Renal cortex interstitium (tissue), 15 donors: ENCODE data around the gene STARD8. TPM values are rescaled to one million over a fixed set of nuclear protein-coding genes. Genes with fewer than 3 reads are reported as not detected.
"Not testable (repeated sequence)": the region's sequence is repeated elsewhere in the genome, so short reads cannot be mapped to it uniquely, and the experiment has no call there.

ENCODE experiments used
- DNase-seq, 11 donors: peaks; one replicate each; pipeline ENCODE4 v3.0.0-alpha.2; 2013; ENCODE audit warnings: low read depth in 9 of 11, low spot score in 4 of 11; ENCODE audit errors: extremely low read depth in 1 of 11
- long read RNA-seq, 16 experiments: transcript quantifications; one replicate each; lab custom pipeline, GENCODE V29; 2026
- polyA plus RNA-seq, 3 donors: library from polyadenylated mRNA; unstranded; fragments of 120-200 nt; gene quantifications; one replicate each; pipeline ENCODE4 v1.2.1, GENCODE V29; 2013; ENCODE audit not compliant: insufficient read length in 3 of 3

Gene STARD8, protein sequence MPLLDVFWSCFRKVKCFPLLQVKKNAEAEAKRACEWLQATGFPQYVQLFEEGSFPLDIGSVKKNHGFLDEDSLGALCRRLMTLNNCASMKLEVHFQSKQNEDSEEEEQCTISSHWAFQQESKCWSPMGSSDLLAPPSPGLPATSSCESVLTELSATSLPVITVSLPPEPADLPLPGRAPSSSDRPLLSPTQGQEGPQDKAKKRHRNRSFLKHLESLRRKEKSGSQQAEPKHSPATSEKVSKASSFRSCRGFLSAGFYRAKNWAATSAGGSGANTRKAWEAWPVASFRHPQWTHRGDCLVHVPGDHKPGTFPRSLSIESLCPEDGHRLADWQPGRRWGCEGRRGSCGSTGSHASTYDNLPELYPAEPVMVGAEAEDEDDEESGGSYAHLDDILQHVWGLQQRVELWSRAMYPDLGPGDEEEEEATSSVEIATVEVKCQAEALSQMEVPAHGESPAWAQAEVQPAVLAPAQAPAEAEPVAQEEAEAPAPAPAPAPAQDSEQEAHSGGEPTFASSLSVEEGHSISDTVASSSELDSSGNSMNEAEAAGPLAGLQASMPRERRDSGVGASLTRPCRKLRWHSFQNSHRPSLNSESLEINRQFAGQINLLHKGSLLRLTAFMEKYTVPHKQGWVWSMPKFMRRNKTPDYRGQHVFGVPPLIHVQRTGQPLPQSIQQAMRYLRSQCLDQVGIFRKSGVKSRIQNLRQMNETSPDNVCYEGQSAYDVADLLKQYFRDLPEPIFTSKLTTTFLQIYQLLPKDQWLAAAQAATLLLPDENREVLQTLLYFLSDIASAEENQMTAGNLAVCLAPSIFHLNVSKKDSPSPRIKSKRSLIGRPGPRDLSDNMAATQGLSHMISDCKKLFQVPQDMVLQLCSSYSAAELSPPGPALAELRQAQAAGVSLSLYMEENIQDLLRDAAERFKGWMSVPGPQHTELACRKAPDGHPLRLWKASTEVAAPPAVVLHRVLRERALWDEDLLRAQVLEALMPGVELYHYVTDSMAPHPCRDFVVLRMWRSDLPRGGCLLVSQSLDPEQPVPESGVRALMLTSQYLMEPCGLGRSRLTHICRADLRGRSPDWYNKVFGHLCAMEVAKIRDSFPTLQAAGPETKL
- 10 to 100 TPM; 17.1 to 21.3 (median 21.0) TPM for polyA plus RNA-seq
- long read RNA-seq, donor 1, result 0 reads
- long read RNA-seq, donor 2, result 0 reads
- long read RNA-seq, donor 3, result 0 reads
- long read RNA-seq, donor 4, full-length matches to known transcripts, result 1 of 1 reads
- long read RNA-seq, donor 4, partial matches to known transcripts, result 0 of 1 reads
- long read RNA-seq, donor 4, other reads (novel, unspliced or antisense), result 0 of 1 reads
- long read RNA-seq, donor 5, full-length matches to known transcripts, result 4 of 4 reads
- long read RNA-seq, donor 5, partial matches to known transcripts, result 0 of 4 reads
- long read RNA-seq, donor 5, other reads (novel, unspliced or antisense), result 0 of 4 reads
- long read RNA-seq, donor 6, result 0 reads
- long read RNA-seq, donor 7, full-length matches to known transcripts, result 1 of 1 reads
- long read RNA-seq, donor 7, partial matches to known transcripts, result 0 of 1 reads
- long read RNA-seq, donor 7, other reads (novel, unspliced or antisense), result 0 of 1 reads
- long read RNA-seq, donor 8, full-length matches to known transcripts, result 2 of 13 reads
- long read RNA-seq, donor 8, partial matches to known transcripts, result 11 of 13 reads
- long read RNA-seq, donor 8, other reads (novel, unspliced or antisense), result 0 of 13 reads
- long read RNA-seq, donor 9, full-length matches to known transcripts, result 2 of 2 reads
- long read RNA-seq, donor 9, partial matches to known transcripts, result 0 of 2 reads
- long read RNA-seq, donor 9, other reads (novel, unspliced or antisense), result 0 of 2 reads
- long read RNA-seq, donor 10, result 0 reads
- long read RNA-seq, donor 11, result 0 reads
- long read RNA-seq, donor 12, result 0 reads
- long read RNA-seq, donor 13, full-length matches to known transcripts, result 3 of 3 reads
- long read RNA-seq, donor 13, partial matches to known transcripts, result 0 of 3 reads
- long read RNA-seq, donor 13, other reads (novel, unspliced or antisense), result 0 of 3 reads
- long read RNA-seq, donor 14, result 0 reads
- long read RNA-seq, donor 15, full-length matches to known transcripts, result 1 of 1 reads
- long read RNA-seq, donor 15, partial matches to known transcripts, result 0 of 1 reads
- long read RNA-seq, donor 15, other reads (novel, unspliced or antisense), result 0 of 1 reads
- long read RNA-seq, donor 16, full-length matches to known transcripts, result 3 of 13 reads
- long read RNA-seq, donor 16, partial matches to known transcripts, result 10 of 13 reads
- long read RNA-seq, donor 16, other reads (novel, unspliced or antisense), result 0 of 13 reads

DNA sequence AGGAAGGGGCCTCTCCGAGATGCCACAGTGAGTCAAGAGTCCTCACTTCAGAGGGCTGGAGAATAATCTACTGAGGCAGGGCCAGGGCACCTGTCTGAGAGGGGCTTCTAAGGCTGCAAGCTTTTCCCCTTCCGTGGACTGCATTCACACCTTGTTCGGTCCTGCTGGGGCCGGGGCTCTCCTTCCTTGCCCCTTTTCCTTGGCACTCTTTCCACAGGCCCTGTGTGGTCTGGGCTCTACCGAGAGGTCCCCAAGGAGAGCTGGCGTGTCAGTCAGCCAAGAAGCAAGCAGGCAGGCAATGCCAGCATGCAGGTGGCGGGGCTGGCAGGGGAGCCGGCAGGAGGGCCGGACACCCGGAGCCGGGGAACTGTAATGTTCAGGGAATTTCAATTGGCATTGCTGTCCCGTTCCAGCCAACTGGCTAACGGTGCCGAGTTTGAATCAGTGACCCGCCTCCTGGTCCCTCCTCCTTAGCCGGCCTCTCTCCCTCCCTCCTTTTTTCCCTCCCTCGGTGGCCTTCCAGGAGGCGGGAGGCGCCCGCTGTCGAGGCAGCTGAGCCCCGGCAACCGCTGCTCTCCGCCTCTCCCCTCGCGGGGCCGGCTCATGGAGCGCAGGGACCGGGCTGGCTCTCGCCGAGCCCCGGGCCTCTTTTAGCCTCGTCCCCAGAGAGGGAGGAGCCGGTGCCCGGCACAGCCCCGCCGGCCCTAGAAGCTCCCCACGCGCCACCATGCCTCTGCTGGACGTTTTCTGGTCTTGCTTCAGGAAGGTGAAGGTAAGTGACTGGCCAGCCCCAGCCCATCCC is at the start of gene STARD8:
Gene STARD8 (plus strand): TSS at position 511 of the 802 bp plus-strand sequence. CDS start 217 bp downstream, at position 728.
- peak in 3 of 11 donors; percentile 31 to 53 (median 38) for DNase-seq

DNA sequence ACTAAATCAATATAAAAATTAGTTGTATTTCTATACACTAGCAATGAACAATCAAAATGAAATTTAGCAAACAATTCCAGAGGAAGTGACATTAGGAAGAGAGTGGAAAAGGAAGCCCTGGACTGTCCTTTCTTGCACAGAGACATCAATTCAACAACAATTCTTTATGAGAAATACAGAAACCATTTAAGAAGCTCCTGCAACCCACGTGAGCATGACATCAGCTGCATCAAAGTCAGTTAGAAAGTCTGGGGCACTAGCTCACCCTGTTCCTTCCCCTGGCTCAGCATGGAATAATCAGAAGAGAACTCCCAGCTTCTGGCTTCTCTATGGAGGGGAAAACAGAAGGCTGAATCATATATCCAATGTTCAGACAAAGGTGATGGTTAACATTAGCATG is 48.6 kb upstream of the STARD8 start:
- DNase-seq, result no peak

DNA sequence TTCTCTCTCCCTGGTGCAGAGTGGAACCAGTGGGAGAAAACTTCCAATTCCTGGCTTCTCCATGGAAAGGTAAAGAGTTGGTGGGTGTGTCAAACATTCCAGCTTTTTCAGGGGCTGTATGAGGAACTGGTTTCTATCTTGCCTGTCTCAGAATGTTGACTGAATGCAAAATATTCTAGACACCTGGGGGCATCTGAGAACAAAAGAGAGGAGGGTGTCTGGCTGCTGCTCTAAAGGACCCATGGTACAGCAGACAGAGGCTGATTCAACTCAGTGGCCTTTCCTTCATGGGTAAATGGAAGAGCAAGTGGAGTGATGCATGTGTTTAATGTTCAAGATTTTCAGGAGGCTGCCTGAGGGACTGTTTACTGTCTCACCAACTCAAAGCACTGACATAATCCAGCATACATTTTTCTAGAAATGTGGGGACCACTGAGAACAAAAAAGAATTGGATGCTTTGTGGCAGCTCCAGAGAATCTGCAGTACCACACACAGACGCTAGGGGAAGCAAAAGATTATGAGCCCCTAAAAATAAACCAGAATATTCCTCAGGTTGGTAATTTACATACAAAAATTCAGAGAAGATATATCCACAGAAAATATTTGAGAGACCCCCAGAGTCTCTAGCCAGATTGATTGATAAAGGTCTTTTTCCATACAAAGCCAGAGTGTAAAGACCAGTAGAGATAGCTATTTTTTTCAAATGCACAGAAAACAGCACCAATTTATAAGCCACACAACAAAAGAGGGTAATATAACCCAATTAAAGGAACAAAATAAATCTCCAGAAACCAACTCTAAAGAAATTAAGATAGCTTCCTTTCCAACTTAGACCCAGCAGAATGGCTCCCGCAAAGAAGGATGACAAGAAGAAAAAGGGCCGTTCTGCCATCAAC is 48.0 kb upstream of the STARD8 start:
- DNase-seq, result no peak

DNA sequence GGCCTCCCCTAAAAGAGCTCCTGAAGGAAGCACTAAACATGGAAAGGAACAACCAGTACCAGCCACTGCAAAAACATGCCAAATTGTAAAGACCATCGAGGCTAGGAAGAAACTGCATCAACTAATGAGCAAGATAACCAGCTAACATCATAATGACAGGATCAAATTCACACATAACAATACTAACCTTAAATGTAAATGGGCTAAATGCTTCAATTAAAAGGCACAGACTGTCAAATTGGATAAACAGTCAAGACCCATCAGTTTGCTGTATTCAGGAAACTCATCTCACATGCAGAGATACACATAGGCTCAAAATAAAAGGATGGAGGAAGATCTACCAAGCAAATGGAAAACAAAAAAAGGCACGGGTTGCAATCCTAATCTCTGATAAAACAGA is 43.2 kb upstream of the STARD8 start:
- DNase-seq, result not testable (repeated sequence)

DNA sequence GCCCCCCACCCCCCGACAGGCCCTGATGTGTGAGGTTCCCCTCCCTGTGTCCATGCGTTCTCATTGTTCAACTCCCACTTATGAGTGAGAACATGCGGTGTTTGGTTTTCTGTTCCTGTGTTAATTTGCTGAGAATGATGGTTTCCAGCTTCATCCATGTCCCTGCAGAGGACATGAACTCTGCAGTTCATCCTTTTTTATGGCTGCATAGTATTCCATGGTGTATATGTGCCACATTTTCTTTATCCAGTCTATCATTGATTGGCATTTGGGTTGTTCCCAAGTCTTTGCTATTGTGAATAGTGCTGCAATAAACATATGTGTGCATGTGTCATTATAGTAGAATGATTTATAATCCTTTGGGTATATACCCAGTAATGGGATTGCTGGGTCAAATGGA is 32.7 kb upstream of the STARD8 start:
- DNase-seq, result not testable (repeated sequence)

DNA sequence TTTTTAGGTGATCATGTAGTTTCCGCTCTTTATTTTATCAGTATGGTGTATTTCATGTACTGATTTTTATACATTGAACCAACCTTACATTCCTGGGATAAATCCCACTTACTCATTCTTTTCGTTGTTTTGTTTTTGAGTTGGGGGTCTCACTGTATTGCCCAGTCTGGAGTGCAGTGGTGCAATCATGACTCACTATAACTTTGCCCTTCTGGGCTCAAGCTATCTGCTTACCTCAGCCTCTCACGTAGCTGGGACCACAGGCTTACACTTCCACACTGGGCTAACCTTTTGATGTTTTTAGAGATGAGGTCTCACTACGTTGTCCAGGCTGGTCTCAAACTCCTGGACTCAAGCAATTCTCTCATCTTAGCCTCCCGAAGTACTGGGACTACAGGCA is 19.5 kb upstream of the STARD8 start:
- no peak for DNase-seq

DNA sequence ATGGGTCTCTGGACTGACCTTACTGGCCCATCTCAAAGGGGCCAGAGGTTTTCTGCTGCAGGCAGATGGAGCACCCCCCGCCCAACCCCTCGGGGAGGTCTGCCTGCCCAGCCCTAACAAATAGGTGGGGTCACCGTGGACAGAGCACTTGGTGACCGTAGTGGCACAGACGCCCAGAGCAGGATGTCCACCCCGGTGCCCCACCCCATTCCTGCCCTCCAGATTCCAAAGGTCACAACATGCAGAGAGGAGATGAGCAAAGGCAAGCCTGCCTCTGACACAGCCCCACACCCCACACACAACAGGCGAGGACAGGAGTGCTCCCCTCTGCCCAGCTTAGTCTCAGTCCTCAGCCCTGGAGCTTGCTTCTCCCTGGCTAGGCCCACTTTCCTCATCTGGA is 17.5 kb upstream of the STARD8 start:
- not testable (repeated sequence) for DNase-seq

DNA sequence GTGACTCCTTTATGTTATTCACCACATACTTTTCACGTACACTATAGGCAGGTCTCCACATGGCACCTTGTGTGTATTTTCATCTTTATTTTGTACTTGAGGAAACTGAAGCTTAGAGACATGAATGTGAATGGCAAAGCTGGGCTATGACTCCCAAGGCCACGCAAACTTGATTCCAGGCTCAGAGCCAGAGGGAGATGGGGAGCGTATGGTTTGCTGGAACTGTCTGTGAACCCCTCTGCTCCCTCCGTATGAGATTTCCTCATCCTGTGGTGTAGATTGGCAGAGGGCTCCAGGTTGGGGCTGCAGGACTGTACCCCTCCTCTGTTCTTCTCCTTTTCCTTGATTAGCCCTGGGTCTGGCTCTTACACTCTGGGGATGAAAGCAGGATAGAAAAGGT is 16.1 kb upstream of the STARD8 start:
- no peak for DNase-seq

DNA sequence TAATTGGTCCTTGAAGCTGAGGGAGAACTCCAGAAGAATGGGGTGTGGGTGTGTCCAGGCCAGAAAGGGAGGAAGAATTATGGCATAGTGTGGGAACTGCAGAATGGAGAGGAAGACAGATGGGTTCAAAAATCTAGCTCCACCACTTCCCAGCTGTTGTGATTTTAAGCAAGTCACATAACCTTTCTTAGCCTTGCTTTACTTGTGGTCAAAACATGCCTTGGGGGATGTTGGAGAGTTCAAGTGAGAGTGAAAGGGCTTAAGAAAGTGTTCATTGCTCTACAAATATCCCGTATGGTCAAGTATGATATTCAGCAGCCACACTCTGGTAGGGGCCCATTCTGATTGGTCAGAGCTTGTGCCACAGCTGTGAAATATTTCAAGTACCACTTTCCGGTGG is 15.0 kb upstream of the STARD8 start:
- DNase-seq, result no peak

DNA sequence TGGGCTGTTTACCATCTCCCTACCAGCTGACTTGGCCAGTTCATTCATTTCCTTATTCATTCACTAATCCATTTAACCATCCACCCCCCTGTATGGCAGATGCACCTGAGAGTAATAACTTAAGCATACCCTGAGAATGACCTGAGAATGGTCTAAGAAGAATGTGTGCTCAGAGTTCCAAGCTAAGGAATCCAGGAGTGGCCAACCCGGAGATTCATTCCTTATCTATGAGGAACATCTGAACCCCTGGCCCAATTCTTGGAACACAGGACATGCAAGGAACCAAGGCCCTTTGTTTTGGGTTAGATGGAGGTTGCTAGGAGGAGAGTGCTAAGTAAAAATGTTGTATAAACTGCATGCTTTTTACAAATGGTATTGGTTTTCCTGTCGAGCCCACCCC is 13.5 kb upstream of the STARD8 start:
- DNase-seq, result no peak

DNA sequence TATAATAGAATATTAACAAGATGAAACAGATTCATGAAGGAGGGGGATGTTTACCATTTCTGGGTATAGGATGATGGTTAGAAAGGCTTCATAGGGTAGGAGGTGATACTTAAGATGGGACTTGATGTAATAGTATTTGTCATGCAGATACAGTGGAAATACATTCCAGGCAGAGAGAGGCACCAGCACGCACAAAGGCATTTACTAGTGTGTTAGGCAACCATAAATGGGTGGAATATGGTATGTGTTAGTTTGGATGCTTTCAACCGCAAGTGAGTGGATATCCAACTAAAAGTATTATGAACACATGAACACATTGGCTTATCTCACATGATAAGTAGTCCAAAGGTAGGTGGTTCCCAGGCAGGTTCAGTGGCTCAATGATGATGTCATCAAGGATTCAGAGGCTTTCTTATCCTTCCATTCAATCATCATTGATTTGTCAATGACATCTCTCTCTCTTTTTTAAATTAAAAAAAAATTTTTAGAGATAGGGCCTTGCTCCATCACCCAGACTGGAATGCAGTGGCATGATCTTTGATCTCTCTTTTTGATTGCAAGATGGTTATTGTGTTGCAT is 12.7 kb upstream of the STARD8 start:
- no peak for DNase-seq

DNA sequence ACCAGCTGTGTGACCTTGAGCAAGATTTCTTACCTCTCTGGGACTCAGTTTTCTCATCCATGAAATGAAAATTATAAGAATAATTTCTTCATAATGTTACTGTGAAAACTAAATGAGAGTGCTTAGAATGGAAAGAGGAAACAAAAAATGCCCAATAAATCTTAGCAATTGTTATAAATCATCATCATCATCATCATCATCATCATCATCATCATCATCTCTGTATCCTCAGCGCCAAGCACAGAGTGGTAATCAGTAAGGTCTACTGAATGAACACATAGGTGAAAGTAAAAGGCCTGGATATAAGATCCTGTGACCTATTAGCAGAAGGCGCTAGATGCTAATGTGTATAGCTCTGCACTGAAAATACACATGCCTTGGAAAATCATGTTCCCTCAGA is 6.8 kb upstream of the STARD8 start:
- DNase-seq, result no peak

DNA sequence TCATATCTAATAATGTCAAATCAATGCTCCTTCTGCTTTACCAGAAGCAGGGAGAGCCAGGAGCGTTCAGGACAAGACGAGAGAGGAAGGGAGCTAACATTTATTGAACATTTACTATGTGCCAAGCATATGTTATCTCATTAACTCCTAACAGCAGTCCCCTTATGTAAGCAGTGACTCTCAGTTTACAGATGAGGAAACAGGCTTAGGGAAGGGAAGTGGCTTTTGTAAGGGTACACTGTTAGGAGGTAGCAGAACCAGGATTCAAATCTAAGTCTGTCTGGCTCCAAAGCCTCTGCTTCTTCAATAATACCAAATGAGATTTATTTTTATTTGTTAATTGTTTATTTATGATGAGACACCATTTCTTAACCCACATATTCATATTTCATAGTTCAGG is 2.6 kb upstream of the STARD8 start:
- no peak for DNase-seq

DNA sequence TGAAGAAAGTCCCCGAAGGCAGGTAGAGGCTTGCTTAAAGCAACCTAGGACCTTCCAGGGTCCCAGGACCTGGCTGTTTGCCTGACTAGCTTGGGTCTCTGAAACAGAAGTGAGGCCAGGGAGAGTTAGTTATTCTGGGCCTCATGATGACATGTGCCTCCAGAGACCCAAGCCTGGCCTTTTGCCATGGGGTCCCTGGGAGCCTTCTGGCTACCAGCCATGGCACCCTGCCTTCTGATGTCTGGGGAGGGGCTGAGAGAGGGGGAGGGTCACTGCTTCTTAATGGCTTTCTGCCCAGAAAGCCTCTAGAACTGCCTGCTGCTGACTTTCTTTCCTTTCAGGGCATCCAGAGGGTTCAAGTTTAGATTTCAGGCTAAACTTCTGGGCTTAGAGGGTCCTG is 1.0 kb upstream of the STARD8 start:
- DNase-seq, result no peak

DNA sequence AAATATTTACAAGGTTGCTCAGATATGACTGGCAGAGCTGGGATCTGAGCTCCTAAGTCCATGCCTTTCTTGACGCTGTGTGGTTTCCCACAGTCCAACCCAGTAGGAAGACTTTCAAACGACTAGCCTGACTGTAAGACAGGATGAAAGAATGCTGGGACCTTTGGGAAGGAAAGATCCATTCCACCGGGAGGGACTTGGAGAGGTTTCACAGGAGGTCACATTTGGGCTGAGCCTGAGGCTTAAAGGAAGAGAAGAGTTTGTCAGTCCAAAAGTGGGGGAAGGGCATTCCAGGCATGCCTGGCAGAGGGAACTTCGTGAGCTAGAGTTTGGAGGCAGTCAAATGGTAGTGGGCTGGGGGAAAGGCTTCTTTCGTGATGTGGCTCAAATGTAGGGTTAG is 1.5 kb downstream of the STARD8 start:
- DNase-seq, result no peak
